HepG2 (cell line): ENCODE data around the gene GPS2. TPM values are rescaled to one million over a fixed set of nuclear protein-coding genes. Genes with fewer than 3 reads are reported as not detected.

Experiments
- AFF4 ChIP-seq: sonication (generic); formaldehyde crosslinking; IDR thresholded peaks from 2 replicates; pipeline ENCODE4 v1.4.0; 2020; ENCODE audit warnings: missing genetic modification reagents
- ARID2 ChIP-seq: sonication (generic); formaldehyde crosslinking; IDR thresholded peaks from 2 replicates; pipeline ENCODE4 v1.8.1; 2022; ENCODE audit warnings: mild to moderate bottlenecking, missing genetic modification reagents, borderline replicate concordance
- CCDC6 ChIP-seq: sonication (generic); formaldehyde crosslinking; IDR thresholded peaks from 2 replicates; pipeline ENCODE4 v1.8.1; 2022; ENCODE audit warnings: mild to moderate bottlenecking, missing genetic modification reagents, moderate library complexity
- HBP1 ChIP-seq: IDR thresholded peaks from 2 replicates; pipeline ENCODE4 v1.6.1; 2016; ENCODE audit warnings: low read depth, control low read depth
- JUND ChIP-seq: sonication (generic); formaldehyde crosslinking; IDR thresholded peaks from 2 replicates; pipeline ENCODE4 v1.8.0; 2022; ENCODE audit warnings: mild to moderate bottlenecking, missing genetic modification reagents
- KLF15 ChIP-seq: sonication (generic); formaldehyde crosslinking; IDR thresholded peaks from 2 replicates; pipeline ENCODE4 v1.8.1; 2023; ENCODE audit warnings: borderline replicate concordance, mild to moderate bottlenecking, inconsistent platforms, missing genetic modification reagents, mixed read lengths
- MEIS2 ChIP-seq: sonication (generic); formaldehyde crosslinking; IDR thresholded peaks from 2 replicates; pipeline ENCODE4 v1.9.0; 2021; ENCODE audit warnings: mild to moderate bottlenecking, missing genetic modification reagents
- NCOR1 ChIP-seq: fragments of 200-600 bp; sonication (generic); IDR thresholded peaks from 2 replicates; pipeline ENCODE4 v1.7.0; 2017; ENCODE audit warnings: antibody characterized with exemption, low read length, borderline replicate concordance
- PPARG ChIP-seq: conservative IDR thresholded peaks from 2 replicates; pipeline ENCODE4 v1.6.1; 2016; ENCODE audit warnings: missing biosample characterization, missing genetic modification reagents
- TCF12 ChIP-seq, 2 experiments: fragments of 450-650 bp in 1 of 2; sonication (generic) in 1 of 2; formaldehyde crosslinking in 1 of 2; IDR thresholded peaks; 2 replicates each; pipeline versions ENCODE4 v1.6.1 to v1.8.0; 2017 to 2022; ENCODE audit warnings: antibody characterized with exemption in 1 of 2, mild to moderate bottlenecking in 1 of 2, missing genetic modification reagents in 1 of 2, moderate library complexity in 1 of 2
- TEAD2 ChIP-seq: sonication (generic); formaldehyde crosslinking; IDR thresholded peaks from 2 replicates; pipeline ENCODE4 v1.9.0; 2021; ENCODE audit warnings: missing genetic modification reagents
- ZC3H4 ChIP-seq: sonication (generic); formaldehyde crosslinking; IDR thresholded peaks from 2 replicates; pipeline ENCODE4 v1.4.0; 2020; ENCODE audit warnings: missing genetic modification reagents, borderline replicate concordance
- ZKSCAN1 ChIP-seq: fragments of 150-350 bp; IDR thresholded peaks from 2 replicates; pipeline ENCODE4 v1.6.1; 2014; ENCODE audit warnings: low read length
- ZNF256 ChIP-seq: sonication (generic); formaldehyde crosslinking; conservative IDR thresholded peaks from 2 replicates; pipeline ENCODE4 v1.4.0; 2020; ENCODE audit warnings: missing genetic modification reagents
- ZNF260 ChIP-seq: sonication (generic); formaldehyde crosslinking; IDR thresholded peaks from 2 replicates; pipeline ENCODE4 v1.4.0; 2020; ENCODE audit warnings: missing genetic modification reagents, low read depth, mild to moderate bottlenecking, borderline replicate concordance
- ZNF670 ChIP-seq: sonication (generic); formaldehyde crosslinking; IDR thresholded peaks from 2 replicates; pipeline ENCODE4 v1.8.0; 2022; ENCODE audit warnings: mild to moderate bottlenecking, missing genetic modification reagents, borderline replicate concordance
- ZNF879 ChIP-seq: sonication (generic); formaldehyde crosslinking; IDR thresholded peaks from 2 replicates; pipeline ENCODE4 v1.8.1; 2023; ENCODE audit warnings: missing genetic modification reagents
- polyA plus RNA-seq, 8 experiments: library from polyadenylated mRNA; depleted of rRNA in 3 of 8; stranded (reverse) in 7 of 8; unstranded in 1 of 8; fragments of >200 nt; fragmentation: Illumina TruSeq in 4 of 8; extraction: Trizol in 4 of 8; gene quantifications; 2 replicates each; pipeline versions ENCODE4 v1.2.1 to v1.2.3, GENCODE V29; 2011 to 2016; ENCODE audit warnings: low read depth in 4 of 8, missing spikeins in 1 of 8, mixed read lengths in 1 of 8; ENCODE audit not compliant: insufficient read depth in 1 of 8
- total RNA-seq, 5 experiments: library from RNA; depleted of rRNA; stranded (reverse); fragments of >200 nt; fragmentation: Illumina TruSeq; extraction: Trizol; gene quantifications; 2 replicates each; pipeline ENCODE4 v1.2.3, GENCODE V29; 2016; ENCODE audit warnings: low read depth in 1 of 5
- TF ChIP-seq, protein P1 (sequence below): IDR thresholded peaks from 2 replicates; pipeline ENCODE4 v1.6.1; 2016; ENCODE audit warnings: low read depth, borderline replicate concordance
- TF ChIP-seq, protein P2 (sequence below): sonication (generic); formaldehyde crosslinking; IDR thresholded peaks from 2 replicates; pipeline ENCODE4 v1.5.0; 2020; ENCODE audit warnings: missing genetic modification reagents
- TF ChIP-seq, protein P3 (sequence below): sonication (generic); formaldehyde crosslinking; conservative IDR thresholded peaks from 2 replicates; pipeline ENCODE4 v1.4.0; 2020; ENCODE audit warnings: missing genetic modification reagents

Gene GPS2
- total and polyA plus RNA-seq, 2 of the 13 experiments (the other 11 are each of a cell fraction or from before 2014, with no cell fraction given): 58.0 to 59.4 TPM

DNA sequence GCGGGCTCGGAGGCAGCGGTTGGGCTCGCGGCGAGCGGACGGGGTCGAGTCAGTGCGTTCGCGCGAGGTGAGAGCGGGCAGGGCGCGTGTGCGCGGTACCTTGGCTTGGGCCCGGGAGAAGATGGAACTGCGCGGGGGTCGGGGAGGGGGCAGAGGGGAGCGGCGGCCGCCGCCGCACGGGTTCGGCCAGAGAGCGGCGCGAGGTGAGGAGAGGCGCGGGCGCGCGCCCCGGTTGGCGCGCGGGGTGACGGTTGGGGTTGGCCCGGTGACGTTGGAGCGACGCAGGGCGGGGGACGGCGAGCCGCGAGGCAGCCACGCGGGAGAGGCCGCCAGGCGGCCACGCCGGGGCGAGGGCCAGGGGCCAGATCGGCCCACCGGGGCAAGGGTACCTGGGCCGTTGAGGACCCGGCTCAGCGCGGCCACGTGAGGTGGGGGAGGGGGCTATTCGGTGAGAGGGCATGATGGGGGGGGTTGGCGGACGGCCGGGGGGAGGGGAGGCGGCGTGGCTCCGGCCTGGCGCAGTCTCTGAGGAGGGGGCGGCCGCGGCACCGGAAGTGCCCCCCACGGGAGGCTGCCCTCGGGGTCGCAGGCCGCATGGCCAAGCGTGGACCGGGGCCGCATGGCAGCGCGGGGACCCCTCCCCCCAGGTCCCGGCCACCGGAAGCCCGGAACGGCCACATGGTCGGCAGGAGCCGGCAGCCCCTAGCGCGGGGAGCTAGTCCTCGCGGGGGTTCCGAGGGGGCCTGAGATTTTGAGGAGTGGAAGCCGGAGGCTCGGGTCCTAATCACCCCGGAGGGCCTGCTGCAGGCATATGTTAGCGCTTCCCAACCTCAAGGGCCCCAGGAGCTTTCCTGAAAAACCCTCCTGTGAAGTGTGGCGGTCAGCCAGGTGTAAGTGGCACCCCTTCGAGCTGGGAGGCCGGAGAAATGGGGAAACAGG is 7.2 kb downstream of the GPS2 start (continued):
- TF ChIP-seq, protein P1, sequence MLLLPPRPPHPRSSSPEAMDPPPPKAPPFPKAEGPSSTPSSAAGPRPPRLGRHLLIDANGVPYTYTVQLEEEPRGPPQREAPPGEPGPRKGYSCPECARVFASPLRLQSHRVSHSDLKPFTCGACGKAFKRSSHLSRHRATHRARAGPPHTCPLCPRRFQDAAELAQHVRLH (CRISPR knock-in tag): 0 out of 2 replicates have a peak, but pooled peaks have one; percentile 32
- TF ChIP-seq, protein P2, sequence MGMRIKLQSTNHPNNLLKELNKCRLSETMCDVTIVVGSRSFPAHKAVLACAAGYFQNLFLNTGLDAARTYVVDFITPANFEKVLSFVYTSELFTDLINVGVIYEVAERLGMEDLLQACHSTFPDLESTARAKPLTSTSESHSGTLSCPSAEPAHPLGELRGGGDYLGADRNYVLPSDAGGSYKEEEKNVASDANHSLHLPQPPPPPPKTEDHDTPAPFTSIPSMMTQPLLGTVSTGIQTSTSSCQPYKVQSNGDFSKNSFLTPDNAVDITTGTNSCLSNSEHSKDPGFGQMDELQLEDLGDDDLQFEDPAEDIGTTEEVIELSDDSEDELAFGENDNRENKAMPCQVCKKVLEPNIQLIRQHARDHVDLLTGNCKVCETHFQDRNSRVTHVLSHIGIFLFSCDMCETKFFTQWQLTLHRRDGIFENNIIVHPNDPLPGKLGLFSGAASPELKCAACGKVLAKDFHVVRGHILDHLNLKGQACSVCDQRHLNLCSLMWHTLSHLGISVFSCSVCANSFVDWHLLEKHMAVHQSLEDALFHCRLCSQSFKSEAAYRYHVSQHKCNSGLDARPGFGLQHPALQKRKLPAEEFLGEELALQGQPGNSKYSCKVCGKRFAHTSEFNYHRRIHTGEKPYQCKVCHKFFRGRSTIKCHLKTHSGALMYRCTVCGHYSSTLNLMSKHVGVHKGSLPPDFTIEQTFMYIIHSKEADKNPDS: no peak
- TF ChIP-seq AFF4 (no peak), ZKSCAN1 (no peak), KLF15 (no peak), TCF12 (IDR thresholded peaks at IDR 0.05) (no peak), TCF12 (CRISPR knock-in tag; IDR thresholded peaks at IDR 0.05) (no peak), MEIS2 (CRISPR knock-in tag) (no peak), PPARG (CRISPR knock-in tag) (0 out of 2 replicates have a peak, but pooled peaks have one; percentile 15), ZC3H4 (no peak; the same call in 1 of the 2 replicates), JUND (CRISPR knock-in tag) (no peak), ZNF260 (CRISPR knock-in tag) (no peak), TEAD2 (CRISPR knock-in tag) (no peak), NCOR1 (no peak), CCDC6 (CRISPR knock-in tag) (no peak), HBP1 (CRISPR knock-in tag) (no peak), ARID2 (CRISPR knock-in tag) (no peak), ZNF670 (CRISPR knock-in tag) (no peak), ZNF879 (no peak), ZNF256 (CRISPR knock-in tag) (no peak)
- TF ChIP-seq, protein P3, sequence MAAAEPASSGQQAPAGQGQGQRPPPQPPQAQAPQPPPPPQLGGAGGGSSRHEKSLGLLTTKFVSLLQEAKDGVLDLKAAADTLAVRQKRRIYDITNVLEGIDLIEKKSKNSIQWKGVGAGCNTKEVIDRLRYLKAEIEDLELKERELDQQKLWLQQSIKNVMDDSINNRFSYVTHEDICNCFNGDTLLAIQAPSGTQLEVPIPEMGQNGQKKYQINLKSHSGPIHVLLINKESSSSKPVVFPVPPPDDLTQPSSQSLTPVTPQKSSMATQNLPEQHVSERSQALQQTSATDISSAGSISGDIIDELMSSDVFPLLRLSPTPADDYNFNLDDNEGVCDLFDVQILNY: no peak
